GM12878 (cell line): ENCODE results near the gene CDO1. TPM values are rescaled to one million over a fixed set of nuclear protein-coding genes. Genes with fewer than 3 reads are reported as not detected.

ENCODE experiments used
- ATAC-seq: fragments of 200-7000 bp; cut with Tn5 transposase; 3 replicates; pipeline ENCODE4 v1.9.1; 2020; ENCODE audit warnings: mild to moderate bottlenecking, moderate library complexity
- BruUV-seq: library from RNA; stranded (reverse); fragments of 400-500 nt; replicated peaks from 2 replicates; lab custom pipeline; 2021; lab: Mats Ljungman, UMichigan
- CTCF ChIA-PET: fragments of 300-600 bp; sonication (Branson Sonifier 250); formaldehyde crosslinking; extraction: SDS; loops from one replicate; lab custom pipeline; 2021; ENCODE audit warnings: inconsistent platforms; lab: Yijun Ruan, JAX
- POLR2A ChIA-PET: fragments of 350-600 bp; formaldehyde crosslinking; extraction: SDS; loops from one replicate; lab custom pipeline; 2021; ENCODE audit warnings: inconsistent platforms; lab: Charles Lee
- RAD21 ChIA-PET: fragments of 300-600 bp; sonication (Branson Sonifier 250); formaldehyde crosslinking; loops from one replicate; lab custom pipeline; 2023; ENCODE audit warnings: antibody characterized with exemption; ENCODE audit not compliant: unreplicated experiment; lab: Charles Lee
- SMC1A ChIA-PET: fragments of 300-600 bp; sonication (Branson Sonifier 250); formaldehyde crosslinking; loops from one replicate; lab custom pipeline; 2023; ENCODE audit not compliant: unreplicated experiment, uncharacterized antibody; lab: Charles Lee
- DNase-seq: peaks from one replicate; pipeline ENCODE4 v3.0.0-alpha.2; 2011; ENCODE audit warnings: low read depth, low spot score
- FAIRE-seq: peaks from 3 replicates; lab custom pipeline; 2011; peaks lifted over from hg19 to GRCh38; lab: Jason Lieb, UNC
- H2AFZ ChIP-seq: 2 replicates; pipeline ENCODE4 v1.6.0; 2011; ENCODE audit warnings: low read depth, low read length, control low read depth; ENCODE audit not compliant: control insufficient read depth
- H3K27ac ChIP-seq: 2 replicates; pipeline ENCODE4 v1.5.1; 2011; ENCODE audit warnings: control low read depth; ENCODE audit not compliant: control insufficient read depth, insufficient read depth
- H3K27me3 ChIP-seq, 2 experiments: replicated peaks in 1 of 2; 2 replicates each; pipeline versions ENCODE4 v1.6.0 to v1.6.1; 2011; ENCODE audit warnings: low read length in 1 of 2; ENCODE audit not compliant: control insufficient read depth in 2 of 2, insufficient read depth in 2 of 2
- H3K36me3 ChIP-seq, 2 experiments: 2 replicates each; pipeline ENCODE4 v1.5.1; 2011; ENCODE audit warnings: low read length in 1 of 2; ENCODE audit not compliant: control insufficient read depth in 2 of 2, insufficient read depth in 2 of 2
- H3K4me1 ChIP-seq: 2 replicates; pipeline ENCODE4 v1.6.1; 2011; ENCODE audit warnings: mild to moderate bottlenecking, low read length, moderate library complexity, mixed read lengths; ENCODE audit not compliant: control insufficient read depth, insufficient read depth
- H3K4me2 ChIP-seq: 2 replicates; pipeline ENCODE4 v1.6.0; 2011; ENCODE audit warnings: control low read depth; ENCODE audit not compliant: control insufficient read depth, insufficient read depth
- H3K4me3 ChIP-seq: fragments of 200-600 bp; sonication (generic); 2 replicates; pipeline ENCODE4 v1.5.1; 2016
- H3K79me2 ChIP-seq: 2 replicates; pipeline ENCODE4 v1.6.0; 2011; ENCODE audit warnings: low read length; ENCODE audit not compliant: control insufficient read depth, insufficient read depth
- H3K9ac ChIP-seq: 2 replicates; pipeline ENCODE4 v1.8.0; 2011; ENCODE audit warnings: low read length, control low read depth, mixed read lengths; ENCODE audit not compliant: control insufficient read depth, insufficient read depth
- H3K9me3 ChIP-seq: replicated peaks from 3 replicates; pipeline ENCODE4 v1.5.1; 2011; ENCODE audit warnings: mild to moderate bottlenecking, low read length; ENCODE audit not compliant: control insufficient read depth, insufficient read depth
- H4K20me1 ChIP-seq: 2 replicates; pipeline ENCODE4 v1.6.0; 2011; ENCODE audit not compliant: control insufficient read depth, insufficient read depth
- CTCF ChIP-seq, 3 experiments: IDR thresholded peaks in 2 of 3; conservative IDR thresholded peaks in 1 of 3; 2 replicates each; pipeline ENCODE4 v1.5.1; 2011; ENCODE audit warnings: low read depth in 3 of 3, low read length in 3 of 3, mild to moderate bottlenecking in 3 of 3, control low read depth in 2 of 3, moderate library complexity in 2 of 3, inconsistent platforms in 1 of 3, mixed read lengths in 1 of 3; ENCODE audit not compliant: control insufficient read depth in 2 of 3, insufficient read depth in 1 of 3; ENCODE audit errors: extremely low read depth in 1 of 3
- HDAC2 ChIP-seq: fragments of 200-600 bp; sonication (generic); IDR thresholded peaks from 2 replicates; pipeline ENCODE4 v1.6.1; 2017
- RAD21 ChIP-seq: IDR thresholded peaks from 2 replicates; pipeline ENCODE4 v1.6.1; 2011; ENCODE audit warnings: mild to moderate bottlenecking, low read depth, low read length, moderate library complexity; ENCODE audit not compliant: insufficient read depth
- RUNX3 ChIP-seq: IDR thresholded peaks from 2 replicates; pipeline ENCODE4 v1.6.1; 2012; ENCODE audit warnings: low read length, inconsistent platforms
- SMC3 ChIP-seq: IDR thresholded peaks from 2 replicates; pipeline ENCODE4 v1.6.1; 2011; ENCODE audit warnings: low read length, improper control_type of control experiment, borderline replicate concordance
- ZBED1 ChIP-seq: IDR thresholded peaks from 2 replicates; pipeline ENCODE4 v1.6.1; 2016; ENCODE audit warnings: borderline replicate concordance
- ZNF24 ChIP-seq: fragments of 450-650 bp; IDR thresholded peaks from 2 replicates; pipeline ENCODE4 v1.6.1; 2017; ENCODE audit warnings: antibody characterized with exemption, mild to moderate bottlenecking
- WGBS: methylation state at CpG from one replicate; pipeline ENCODE4 v1.1.6; 2016; ENCODE audit warnings: low lambda C conversion rate; ENCODE audit not compliant: insufficient replicate concordance, insufficient coverage; ENCODE audit errors: missing lambda C conversion rate; 5-methylcytosine and 5-hydroxymethylcytosine counted together
- in situ Hi-C: fragments of 300-500 bp; cut with MboI; formaldehyde crosslinking; loops from 9 replicates; pipeline ENCODE4 v1.14.3; 2018; ENCODE audit warnings: mixed read lengths
- intact Hi-C: fragments of 100-400 bp; cut with micrococcal nuclease; formaldehyde crosslinking; loops from one replicate; pipeline ENCODE4 v1.14.2; 2022; ENCODE audit not compliant: unreplicated experiment
- polyA plus RNA-seq, 11 experiments: library from polyadenylated mRNA; depleted of rRNA in 4 of 11; unstranded in 6 of 11; stranded (reverse) in 5 of 11; fragments of >200 nt; fragmentation: Nextera tagmentation in 4 of 11; fragmentation: Illumina TruSeq in 1 of 11; extraction: Ambion mirVana in 4 of 11; extraction: Trizol in 1 of 11; gene quantifications; 1 replicate in 1 of 11; 2 replicates in 10 of 11; pipeline versions ENCODE4 v1.2.1 to v1.2.3, GENCODE V29; 2011 to 2016; ENCODE audit warnings: inconsistent platforms in 2 of 11, missing spikeins in 2 of 11, low read depth in 1 of 11
- total RNA-seq, 4 experiments: library from RNA; depleted of rRNA in 3 of 4; stranded (reverse); fragments of >200 nt in 3 of 4; fragmentation: Illumina TruSeq in 1 of 4; extraction: Trizol in 1 of 4; gene quantifications; 2 replicates each; pipeline versions ENCODE4 v1.2.1 to v1.2.3, GENCODE V29; 2013 to 2021

CDO1 gene
- total and polyA plus RNA-seq, 10 of the 15 experiments (the other 5 are each of a cell fraction or from before 2014, with no cell fraction given), result 0.05 TPM; not detected in 9

DNA sequence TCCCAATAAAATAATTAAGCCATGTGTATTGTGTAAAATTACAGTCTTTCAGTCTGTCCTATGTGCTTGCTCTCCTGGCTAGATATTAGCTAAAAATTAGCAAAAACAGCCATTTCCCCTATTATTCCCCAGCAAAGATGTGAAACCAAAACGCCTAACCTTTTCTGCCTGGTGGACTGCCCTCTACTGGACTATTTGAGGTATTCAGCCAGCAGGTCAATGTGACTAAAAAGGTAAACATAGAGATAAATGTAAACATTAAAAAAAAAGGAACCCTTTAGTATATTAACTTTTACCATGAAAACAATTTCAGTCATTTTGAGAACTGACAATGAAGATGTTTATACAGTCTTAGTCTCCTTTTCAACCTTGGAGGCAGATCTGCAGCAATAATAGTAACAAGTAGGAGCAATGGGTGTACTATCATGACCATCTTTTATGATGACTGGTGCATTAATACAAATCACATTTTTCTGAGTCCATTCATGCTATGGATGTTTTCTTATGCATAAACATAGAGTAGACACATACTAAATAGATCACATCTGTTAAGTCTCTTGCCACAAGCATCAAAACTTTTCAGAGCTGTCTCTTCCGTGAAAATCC, 14.8 kb upstream of the CDO1 start:
- ChIA-PET SMC1A (interaction anchor here (0.7 to 1.7 kb wide), 5 partner anchors 195 to 522 kb away, joined by 3 to 6 read pairs (median 5); no protein-coding TSS in a partner anchor), POLR2A (no interaction called here), RAD21 (interaction anchor here (0.7 to 1.5 kb wide), 4 partner anchors 16 to 1069 kb away, joined by 3 to 7 read pairs (median 3); no protein-coding TSS in a partner anchor), CTCF (interaction anchor here (0.6 to 2.7 kb wide), 15 partner anchors 9 to 740 kb away, joined by 3 to 23 read pairs (median 4); no protein-coding TSS in a partner anchor)
- peak; percentile 72 for FAIRE-seq
- no peak for DNase-seq
- no peak overlapping the region for H3K9ac ChIP-seq
- H3K79me2 ChIP-seq, result no peaks in the 10 kb centered on the region
- H3K27me3 ChIP-seq, result no peaks in the 10 kb centered on the region
- H3K36me3 ChIP-seq, result peaks cover 0 to 26% of the 10 kb centered on the region in 2 experiments; a peak in 3 of 4 replicates
- no peak overlapping the region for H2AFZ ChIP-seq
- TF ChIP-seq ZNF24 (no peak), RAD21 (peak; percentile 67), ZBED1 (no peak), CTCF (IDR thresholded peaks at IDR 0.05 in 2 of 3, conservative IDR thresholded peaks at IDR 0.05 in 1 of 3; ENCODE audit: control insufficient read depth in 2 of 3, extremely low read depth in 1 of 3, insufficient read depth in 1 of 3, low read depth in 3 of 3, low read length in 3 of 3) (peak; percentile 65 to 80 (median 72)), HDAC2 (no peak), SMC3 (peak; percentile 67; the same call in 1 of the 2 replicates), RUNX3 (0 out of 2 replicates have a peak, but pooled peaks have one; percentile 6)
- WGBS, result 53% methylated on average over 2 of the region's 2 CpGs
- no peak overlapping the region for H3K4me2 ChIP-seq
- in situ Hi-C loops (loop anchor here (25.0 kb wide), 1 partner anchor 231 kb away; no protein-coding TSS in a partner anchor), intact Hi-C loops (loop anchor here (1.0 to 5.0 kb wide), 3 partner anchors 197 to 519 kb away; no protein-coding TSS in a partner anchor)
- H3K4me3 ChIP-seq, result no peak overlapping the region
- H4K20me1 ChIP-seq, result no peaks in the 10 kb centered on the region
- H3K4me1 ChIP-seq, result no peaks in the 10 kb centered on the region
- no peak overlapping the region for H3K27ac ChIP-seq
- no TSS peak for BruUV-seq
- H3K9me3 ChIP-seq, result no peaks in the 10 kb centered on the region
- ATAC-seq, result peak; percentile 84
